WERI-Rb-1 (cell line): Measurements from ENCODE around the gene ANO10.

Experiments used
- DNase-seq: peaks from one replicate; pipeline ENCODE4 v3.0.0-alpha.2; 2020
- H3K27ac ChIP-seq: fragments of 250-450 bp; sonication (Bioruptor Pico); 2 replicates; pipeline ENCODE4 v1.5.1; 2020; ENCODE audit warnings: mild to moderate bottlenecking, moderate library complexity
- H3K27me3 ChIP-seq: fragments of 250-450 bp; sonication (Bioruptor Pico); 2 replicates; pipeline ENCODE4 v1.5.1; 2021; ENCODE audit warnings: mild to moderate bottlenecking, low read depth, moderate library complexity; ENCODE audit not compliant: insufficient read depth, severe bottlenecking
- H3K36me3 ChIP-seq: fragments of 250-450 bp; sonication (Bioruptor Pico); 2 replicates; pipeline ENCODE4 v1.5.1; 2020; ENCODE audit warnings: mild to moderate bottlenecking, moderate library complexity
- H3K4me3 ChIP-seq: 2 replicates; pipeline ENCODE4 v1.5.1; 2011; ENCODE audit warnings: low read depth, mild to moderate bottlenecking, control low read depth, low read length
- H3K9me3 ChIP-seq: fragments of 250-450 bp; sonication (Bioruptor Pico); 2 replicates; pipeline ENCODE4 v1.5.1; 2021; ENCODE audit warnings: mild to moderate bottlenecking, moderate library complexity; ENCODE audit not compliant: severe bottlenecking
- CTCF ChIP-seq: IDR thresholded peaks from 2 replicates; pipeline ENCODE4 v1.5.1; 2011; ENCODE audit warnings: low read depth, mild to moderate bottlenecking, control low read depth, inconsistent platforms, low read length

ANO10 gene

GRCh38 chr3:43587303-43587702 lies 34.5 kb downstream of the ANO10 start:
- Histone ChIP-seq H3K27ac (no peak overlapping the region), H3K27me3 (no peaks in the 10 kb centered on the region), H3K9me3 (peaks cover 4% of the 10 kb centered on the region), H3K4me3 (no peak overlapping the region), H3K36me3 (no peaks in the 10 kb centered on the region; the same call in 1 of the 2 replicates)
- no peak for DNase-seq
- TF ChIP-seq CTCF = no peak

DNA sequence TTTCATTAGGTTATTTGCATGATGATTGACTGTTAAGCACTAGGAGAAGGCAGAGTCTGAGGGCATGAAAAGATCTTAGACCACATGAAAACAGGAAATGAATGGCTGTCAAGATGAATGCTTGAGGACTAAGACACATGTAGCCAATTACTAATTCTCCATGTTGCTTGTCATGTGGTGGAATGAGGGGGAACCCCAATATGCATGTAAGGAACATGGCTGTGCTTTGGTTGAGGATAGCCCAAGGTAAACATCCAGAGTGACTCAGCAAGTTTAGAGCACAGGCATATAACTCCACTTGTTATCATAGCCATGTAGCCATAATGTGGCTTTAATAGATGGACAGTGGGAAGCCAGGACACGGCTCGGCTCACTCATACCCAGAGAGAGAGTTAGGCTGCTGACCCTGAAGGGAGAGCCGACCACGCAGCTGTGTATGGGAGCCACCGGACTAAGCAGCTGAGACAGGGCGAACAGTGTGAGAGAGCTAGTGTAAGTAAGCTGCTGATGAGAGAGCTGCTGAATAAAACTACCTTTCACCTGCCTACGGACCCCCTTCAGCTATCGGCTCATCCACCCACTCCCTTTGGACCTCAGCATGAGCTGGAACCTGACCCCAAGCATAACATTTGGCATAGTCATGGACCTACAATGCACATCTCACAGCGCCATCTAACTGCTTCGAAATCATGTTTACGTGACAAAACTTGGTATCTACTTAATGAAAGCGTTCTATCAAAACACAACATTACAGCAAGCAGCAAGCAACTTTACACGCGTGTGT lies 37.6 kb downstream of the ANO10 start:
- Histone ChIP-seq H3K27ac (no peak overlapping the region), H3K4me3 (no peak overlapping the region), H3K36me3 (no peaks in the 10 kb centered on the region), H3K27me3 (no peaks in the 10 kb centered on the region), H3K9me3 (no peaks in the 10 kb centered on the region)
- TF ChIP-seq CTCF = no peak
- DNase-seq = no peak

DNA sequence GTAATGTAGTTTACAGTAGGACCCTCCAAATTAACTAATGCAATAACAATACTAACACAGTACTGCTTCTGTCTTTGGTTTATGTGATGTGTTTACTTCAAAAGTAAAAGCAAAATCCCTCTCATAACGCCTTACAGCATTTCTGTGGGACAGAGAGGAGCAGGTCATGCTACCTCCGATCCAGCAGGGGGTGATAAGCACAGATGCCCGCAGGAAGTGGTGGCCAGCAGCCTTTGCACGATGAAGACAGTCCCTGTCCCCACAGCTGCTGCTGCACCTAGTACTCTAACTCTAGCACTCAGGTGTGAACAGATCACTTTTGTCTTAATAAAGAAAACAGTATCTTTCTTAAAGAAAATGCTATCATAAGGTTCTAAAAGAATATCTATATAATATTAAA lies 38.3 kb downstream of the ANO10 start:
- peak; percentile 13 for DNase-seq
- H3K27me3 ChIP-seq = no peaks in the 10 kb centered on the region
- H3K36me3 ChIP-seq = no peaks in the 10 kb centered on the region
- peak; percentile 36; the same call in 1 of the 2 replicates for TF ChIP-seq CTCF
- no peaks in the 10 kb centered on the region for H3K9me3 ChIP-seq
- H3K27ac ChIP-seq = no peak overlapping the region
- no peak overlapping the region for H3K4me3 ChIP-seq

DNA sequence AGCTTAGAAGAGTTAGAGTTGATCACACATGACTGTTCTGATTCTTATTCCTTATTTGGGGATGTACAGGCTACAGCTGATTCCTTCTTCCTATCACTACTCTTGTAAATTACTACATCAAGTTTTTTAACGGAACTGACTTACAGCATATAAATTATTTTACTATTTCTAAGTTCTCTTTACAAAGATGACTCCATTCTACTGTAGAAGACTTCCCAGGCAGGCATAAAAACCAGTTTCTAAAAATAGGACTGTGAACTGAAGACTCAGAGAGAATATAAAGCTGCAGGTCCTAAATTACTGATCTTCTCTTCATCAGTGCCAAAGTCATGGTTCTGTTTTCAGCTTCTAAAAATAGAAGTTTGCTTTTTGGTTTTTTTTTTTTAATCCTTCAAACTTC lies 38.9 kb downstream of the ANO10 start:
- H3K27ac ChIP-seq = no peak overlapping the region
- H3K4me3 ChIP-seq = no peak overlapping the region

DNA sequence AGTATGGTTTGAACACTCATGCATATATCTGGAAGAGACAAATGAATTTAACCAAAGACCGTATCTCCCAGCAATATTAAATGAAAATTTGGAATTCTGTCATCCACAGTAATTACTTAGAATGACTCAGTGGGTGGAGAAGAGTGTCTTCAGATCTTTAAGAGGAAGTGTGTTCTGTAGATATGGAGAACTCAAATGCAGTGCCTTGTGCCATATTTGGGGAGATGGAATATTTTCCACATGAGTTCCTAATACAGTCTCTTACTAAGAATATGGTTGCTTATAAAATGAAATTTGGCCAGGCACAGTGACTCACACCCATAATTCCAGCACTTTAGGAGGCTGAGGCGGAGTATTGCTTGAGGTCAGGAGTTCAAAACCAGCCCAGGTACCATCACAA lies 40.5 kb downstream of the ANO10 start:
- no peak for DNase-seq
- no peaks in the 10 kb centered on the region for H3K36me3 ChIP-seq
- H3K27me3 ChIP-seq = no peaks in the 10 kb centered on the region
- no peak overlapping the region for H3K27ac ChIP-seq
- H3K9me3 ChIP-seq = no peaks in the 10 kb centered on the region
- no peak overlapping the region for H3K4me3 ChIP-seq
- TF ChIP-seq CTCF = no peak

More for the DNA sequence above, 38.9 kb downstream of the ANO10 start:
- H3K9me3 ChIP-seq = no peaks in the 10 kb centered on the region
- no peaks in the 10 kb centered on the region for H3K27me3 ChIP-seq
- no peak for DNase-seq
- H3K36me3 ChIP-seq = no peaks in the 10 kb centered on the region
- no peak for TF ChIP-seq CTCF

GRCh38 chr3:43580181-43580580 lies 41.6 kb downstream of the ANO10 start:
- no peak overlapping the region for H3K4me3 ChIP-seq
- no peaks in the 10 kb centered on the region for H3K9me3 ChIP-seq
- DNase-seq = no peak
- H3K27ac ChIP-seq = no peak overlapping the region
- no peaks in the 10 kb centered on the region for H3K27me3 ChIP-seq
- H3K36me3 ChIP-seq = no peaks in the 10 kb centered on the region
- TF ChIP-seq CTCF = no peak
